BLaER1 (cell line): ENCODE data around the gene OR10K2.
"Not testable (repeated sequence)": the region's sequence is repeated elsewhere in the genome, so short reads cannot be mapped to it uniquely, and the experiment has no call there.

Source experiments
- H3K27ac ChIP-seq: shearing (Covaris generic); formaldehyde crosslinking; 2 replicates; pipeline ENCODE4 v1.8.1; 2022
- H3K27me3 ChIP-seq: shearing (Covaris generic); formaldehyde crosslinking; 2 replicates; pipeline ENCODE4 v1.8.1; 2022
- H3K36me3 ChIP-seq: shearing (Covaris generic); formaldehyde crosslinking; 2 replicates; pipeline ENCODE4 v1.8.1; 2022
- H3K4me1 ChIP-seq: shearing (Covaris generic); formaldehyde crosslinking; 2 replicates; pipeline ENCODE4 v1.8.1; 2022
- H3K4me2 ChIP-seq: shearing (Covaris generic); formaldehyde crosslinking; 2 replicates; pipeline ENCODE4 v1.8.1; 2022
- H3K4me3 ChIP-seq: shearing (Covaris generic); formaldehyde crosslinking; 2 replicates; pipeline ENCODE4 v1.8.1; 2022
- H3K9ac ChIP-seq: shearing (Covaris generic); formaldehyde crosslinking; 2 replicates; pipeline ENCODE4 v1.8.1; 2022
- H3K9me3 ChIP-seq: shearing (Covaris generic); formaldehyde crosslinking; 2 replicates; pipeline ENCODE4 v1.8.1; 2022
- H4K20me1 ChIP-seq: shearing (Covaris generic); formaldehyde crosslinking; 2 replicates; pipeline ENCODE4 v1.8.1; 2022
- Cebpa-rat ChIP-seq: shearing (Covaris generic); IDR thresholded peaks from 2 replicates; pipeline ENCODE4 v1.8.1; 2022

OR10K2 gene

DNA sequence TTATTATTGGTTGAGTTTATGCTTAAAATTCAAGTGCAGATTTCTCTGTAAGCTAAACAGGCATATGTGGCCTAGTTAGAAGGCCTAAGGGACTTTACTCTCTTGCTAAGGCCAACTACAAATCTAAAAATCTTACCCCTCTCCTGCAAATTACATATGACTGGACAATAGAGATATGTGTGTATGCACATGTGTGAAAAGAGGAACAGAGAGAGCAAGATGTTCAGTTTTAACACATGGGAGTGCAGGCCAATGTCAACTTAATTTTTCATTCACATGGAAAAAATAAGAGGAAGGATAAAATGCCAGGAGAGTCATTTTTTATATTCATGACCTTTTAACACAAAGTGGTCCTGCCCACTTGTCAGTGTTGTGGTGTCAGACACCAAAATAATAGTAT, 8.5 kb downstream of the OR10K2 start:
- Histone ChIP-seq H3K4me3 (no peak overlapping the region), H3K4me2 (no peak overlapping the region), H3K27me3 (no peaks in the 10 kb centered on the region), H3K4me1 (no peaks in the 10 kb centered on the region), H3K27ac (no peak overlapping the region), H3K9me3 (no peaks in the 10 kb centered on the region), H3K9ac (no peak overlapping the region), H3K36me3 (no peaks in the 10 kb centered on the region), H4K20me1 (no peaks in the 10 kb centered on the region)
- TF ChIP-seq Cebpa-rat, result no peak

DNA sequence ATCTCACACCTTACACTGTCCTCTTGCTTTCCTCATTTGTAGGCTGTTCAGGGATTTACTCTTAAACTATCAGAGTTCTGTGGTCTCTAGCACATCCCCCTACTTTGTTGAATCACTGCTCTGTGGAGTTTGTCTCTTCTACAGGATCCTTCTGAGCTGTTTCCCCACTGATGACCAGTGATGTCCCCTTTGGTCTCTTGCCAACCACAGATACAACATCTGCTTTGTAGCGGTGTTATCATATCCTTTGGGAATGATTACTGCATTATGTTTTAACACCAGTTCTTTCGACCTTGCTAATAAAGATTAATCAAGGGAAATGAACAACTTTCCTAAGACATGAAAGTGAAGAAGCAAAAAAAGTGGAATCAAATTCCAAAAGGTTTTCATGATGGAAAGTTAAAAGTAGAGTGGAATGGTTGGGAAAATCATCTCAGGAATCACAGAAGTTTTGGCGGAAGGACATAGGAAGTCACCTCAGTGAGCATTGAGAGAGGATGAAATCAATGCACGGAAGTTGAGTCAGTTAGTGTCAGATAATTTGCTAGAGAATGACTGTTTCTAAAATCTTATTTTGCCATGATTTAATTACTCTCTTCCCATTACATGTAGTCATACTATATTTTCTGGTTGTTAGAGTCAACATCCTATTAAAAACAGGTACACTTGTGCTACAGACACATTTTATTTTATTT, 11.2 kb downstream of the OR10K2 start:
- H3K4me1 ChIP-seq, result peaks cover under 1% of the 10 kb centered on the region; the same call in 1 of the 2 replicates
- no peaks in the 10 kb centered on the region for H3K36me3 ChIP-seq
- no peaks in the 10 kb centered on the region for H3K9me3 ChIP-seq
- H4K20me1 ChIP-seq, result no peaks in the 10 kb centered on the region
- no peak overlapping the region for H3K4me2 ChIP-seq
- no peak for TF ChIP-seq Cebpa-rat
- no peak overlapping the region for H3K27ac ChIP-seq
- H3K27me3 ChIP-seq, result no peaks in the 10 kb centered on the region
- H3K4me3 ChIP-seq, result no peak overlapping the region
- no peak overlapping the region for H3K9ac ChIP-seq

DNA sequence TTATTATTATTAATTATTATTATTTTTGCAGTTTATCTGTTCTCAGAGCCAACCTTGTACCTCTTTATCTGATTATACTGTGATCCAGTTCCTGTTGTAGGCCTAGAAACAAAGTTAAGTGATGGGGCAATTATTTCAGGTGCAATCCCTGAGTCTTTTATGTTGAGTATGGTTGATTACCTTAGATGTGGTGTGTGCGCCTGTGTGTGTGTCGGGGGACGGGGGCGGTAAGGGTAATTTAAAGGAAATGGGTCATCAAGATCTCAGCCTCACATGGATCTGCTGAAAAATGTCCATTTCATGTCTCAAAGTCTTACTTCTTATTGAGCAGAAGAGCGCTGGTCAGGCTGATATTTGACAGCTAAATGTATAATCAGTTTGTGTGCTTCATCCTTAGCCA, 18.9 kb downstream of the OR10K2 start:
- Histone ChIP-seq H3K9me3 (no peaks in the 10 kb centered on the region), H3K4me3 (no peak overlapping the region), H3K4me1 (peaks cover 7% of the 10 kb centered on the region), H3K36me3 (no peaks in the 10 kb centered on the region), H3K27me3 (no peaks in the 10 kb centered on the region), H4K20me1 (no peaks in the 10 kb centered on the region), H3K27ac (no peak overlapping the region), H3K9ac (no peak overlapping the region), H3K4me2 (no peak overlapping the region)
- no peak for TF ChIP-seq Cebpa-rat

DNA sequence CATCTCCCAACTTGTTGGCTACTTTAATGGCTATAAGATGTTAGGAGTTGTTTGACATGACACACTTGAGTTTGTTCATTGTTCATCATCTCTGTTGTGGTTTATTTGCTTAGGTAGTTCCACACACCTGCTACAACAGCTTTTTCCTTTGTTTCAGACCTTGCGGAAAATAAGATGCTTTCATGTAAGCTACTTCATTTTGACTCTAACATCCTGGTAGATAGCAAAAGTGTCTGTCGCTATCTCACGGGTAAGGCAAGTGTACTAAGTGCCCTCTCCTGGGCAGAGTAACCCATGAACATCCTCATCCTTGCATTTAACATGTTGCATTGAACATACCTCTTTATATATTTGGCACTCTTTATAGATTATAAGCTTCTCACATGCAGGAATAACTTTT, 25.2 kb downstream of the OR10K2 start:
- H3K4me3 ChIP-seq, result no peak overlapping the region
- H3K27me3 ChIP-seq, result no peaks in the 10 kb centered on the region
- no peaks in the 10 kb centered on the region for H3K4me1 ChIP-seq
- H3K9me3 ChIP-seq, result no peaks in the 10 kb centered on the region
- no peak overlapping the region for H3K27ac ChIP-seq
- no peaks in the 10 kb centered on the region for H4K20me1 ChIP-seq
- no peaks in the 10 kb centered on the region for H3K36me3 ChIP-seq
- H3K9ac ChIP-seq, result no peak overlapping the region
- no peak overlapping the region for H3K4me2 ChIP-seq
- no peak for TF ChIP-seq Cebpa-rat

DNA sequence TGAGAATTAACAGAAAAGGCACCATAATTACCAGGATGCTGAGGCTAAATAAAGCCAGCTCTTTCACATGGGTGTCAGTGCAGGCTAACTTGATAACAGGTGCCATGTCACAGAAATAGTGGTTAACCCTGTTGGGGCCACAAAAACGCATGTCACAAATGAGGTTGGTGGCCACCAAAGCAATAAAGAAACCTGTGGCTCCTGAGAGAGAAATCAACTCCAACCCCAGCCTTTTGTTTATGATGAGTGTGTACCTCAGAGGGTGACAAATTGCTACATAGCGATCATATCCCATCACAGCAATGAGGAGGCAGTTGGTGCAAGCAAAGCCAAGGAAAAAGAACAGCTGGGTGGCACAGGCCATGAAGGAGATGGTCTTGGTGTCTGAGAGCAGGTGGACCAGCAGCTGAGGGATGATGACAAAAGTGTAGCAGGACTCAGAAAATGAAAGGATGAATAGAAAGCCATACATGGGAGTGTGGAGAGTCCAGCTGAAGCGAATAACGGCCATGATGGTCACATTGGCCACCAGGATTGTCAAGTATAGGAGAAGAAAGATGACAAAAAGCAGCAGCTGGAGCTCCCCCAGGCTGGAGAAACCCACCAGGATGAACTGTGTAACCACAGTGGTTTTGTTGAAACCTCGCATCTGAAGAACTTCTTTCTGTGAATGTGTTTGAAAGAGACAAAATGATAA, 27.1 kb downstream of the OR10K2 start, which contains the start of gene OR10T2:
Gene OR10T2 (minus strand): TSS at position 649 of the 697 bp plus-strand sequence. CDS start 0 bp downstream, at position 649.
- Histone ChIP-seq H3K9me3 (no peaks in the 10 kb centered on the region), H3K27ac (no peak within 1 kb of the TSS), H3K4me1 (no peaks in the 10 kb centered on the region), H3K9ac (no peak within 1 kb of the TSS), H3K27me3 (no peaks in the 10 kb centered on the region), H3K4me3 (no peak within 1 kb of the TSS), H4K20me1 (no peaks in the 10 kb centered on the region), H3K36me3 (no peaks in the 10 kb centered on the region), H3K4me2 (no peak within 1 kb of the TSS)
- no peak for TF ChIP-seq Cebpa-rat

DNA sequence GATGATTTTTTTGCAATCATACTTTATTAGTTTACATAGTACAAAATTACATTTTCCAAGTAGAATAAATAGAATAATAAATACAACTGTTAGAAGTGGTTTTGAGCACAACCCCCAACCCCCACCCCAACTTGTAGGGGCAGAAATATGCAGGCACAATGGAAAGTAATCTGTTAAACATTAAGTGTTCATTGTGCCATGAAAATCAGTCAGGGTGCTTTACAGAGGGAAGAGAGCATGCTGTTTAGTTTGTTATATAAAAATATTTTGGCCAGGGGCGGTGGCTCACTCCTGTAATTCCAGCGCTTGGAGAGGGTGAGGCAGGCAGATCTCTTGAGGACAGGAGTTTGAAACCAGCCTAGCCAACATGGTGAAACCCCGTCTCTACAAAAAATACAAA, 29.4 kb downstream of the OR10K2 start:
- H3K4me3 ChIP-seq, result no peak overlapping the region
- H4K20me1 ChIP-seq, result no peaks in the 10 kb centered on the region
- H3K27ac ChIP-seq, result no peak overlapping the region
- no peaks in the 10 kb centered on the region for H3K9me3 ChIP-seq
- TF ChIP-seq Cebpa-rat, result no peak
- H3K36me3 ChIP-seq, result no peaks in the 10 kb centered on the region
- no peaks in the 10 kb centered on the region for H3K4me1 ChIP-seq
- no peaks in the 10 kb centered on the region for H3K27me3 ChIP-seq
- no peak overlapping the region for H3K4me2 ChIP-seq
- no peak overlapping the region for H3K9ac ChIP-seq

DNA sequence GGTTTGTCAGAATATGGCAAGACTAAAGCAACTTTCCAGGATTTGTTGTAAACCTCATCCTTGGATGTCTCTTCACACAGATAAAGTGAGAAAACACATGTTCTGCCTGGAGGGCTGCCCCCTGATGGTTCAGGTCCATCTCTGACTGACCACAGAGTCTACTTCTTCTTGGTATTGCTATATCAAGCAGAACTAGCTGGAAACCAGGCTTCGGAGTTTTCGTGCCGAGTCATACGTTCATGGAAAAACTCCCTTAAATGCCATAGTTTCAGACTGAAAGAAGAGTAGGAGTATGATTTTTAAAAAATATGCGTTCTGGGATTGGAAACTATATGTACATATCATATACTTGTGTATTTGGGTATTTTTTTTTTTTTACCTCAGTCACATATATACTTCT, 32.6 kb downstream of the OR10K2 start:
- Histone ChIP-seq H3K4me2 (no peak overlapping the region), H3K36me3 (no peaks in the 10 kb centered on the region), H3K9ac (no peak overlapping the region), H3K27ac (no peak overlapping the region), H3K4me1 (no peaks in the 10 kb centered on the region), H3K27me3 (no peaks in the 10 kb centered on the region), H3K9me3 (no peaks in the 10 kb centered on the region), H4K20me1 (no peaks in the 10 kb centered on the region), H3K4me3 (no peak overlapping the region)
- no peak for TF ChIP-seq Cebpa-rat

DNA sequence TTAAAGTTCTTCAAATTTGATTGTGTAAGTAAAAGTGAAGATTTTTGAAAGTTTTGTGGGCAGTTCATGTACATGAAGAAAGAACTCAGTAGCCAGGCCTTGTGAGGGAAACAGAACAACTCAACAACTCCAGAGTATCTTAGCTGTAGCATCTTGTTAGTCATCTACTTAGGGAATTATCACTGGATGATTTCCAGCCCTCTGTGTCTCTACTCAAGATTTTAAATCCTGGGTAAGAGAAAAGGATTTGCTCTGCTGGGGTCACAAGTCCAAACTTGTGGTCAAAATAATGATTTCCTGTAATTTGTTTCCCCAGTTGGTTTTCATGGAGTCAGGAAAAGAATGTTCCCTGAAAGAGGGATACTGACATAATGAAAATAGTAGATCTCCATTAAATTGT, 34.9 kb downstream of the OR10K2 start:
- H3K4me1 ChIP-seq, result no peaks in the 10 kb centered on the region
- H3K27me3 ChIP-seq, result no peaks in the 10 kb centered on the region
- H3K4me2 ChIP-seq, result no peak overlapping the region
- H3K27ac ChIP-seq, result no peak overlapping the region
- no peak overlapping the region for H3K9ac ChIP-seq
- TF ChIP-seq Cebpa-rat, result no peak
- H3K4me3 ChIP-seq, result no peak overlapping the region
- H4K20me1 ChIP-seq, result no peaks in the 10 kb centered on the region
- H3K36me3 ChIP-seq, result no peaks in the 10 kb centered on the region
- H3K9me3 ChIP-seq, result no peaks in the 10 kb centered on the region

DNA sequence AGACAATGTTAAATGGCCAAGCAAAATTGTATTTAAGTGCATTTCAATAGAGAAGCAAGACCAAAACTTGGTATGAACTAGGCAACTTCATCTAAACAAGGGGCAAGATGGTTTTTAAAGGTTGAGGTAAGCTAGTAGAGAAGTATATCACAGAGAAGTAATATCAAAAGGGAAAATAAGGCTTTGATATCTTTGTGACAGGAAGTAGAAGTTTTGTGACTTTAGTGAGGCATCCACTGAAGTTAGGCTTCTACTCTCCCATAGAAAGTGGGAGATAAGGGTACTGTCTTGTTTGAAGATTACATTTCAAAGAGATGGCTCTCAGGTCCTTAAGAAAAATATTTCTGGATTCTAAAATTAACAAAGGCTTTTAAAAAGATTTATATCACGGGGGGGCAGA, 35.7 kb downstream of the OR10K2 start:
- H3K36me3 ChIP-seq, result no peaks in the 10 kb centered on the region
- H3K9ac ChIP-seq, result no peak overlapping the region
- no peaks in the 10 kb centered on the region for H4K20me1 ChIP-seq
- H3K27me3 ChIP-seq, result no peaks in the 10 kb centered on the region
- no peak overlapping the region for H3K4me3 ChIP-seq
- no peak for TF ChIP-seq Cebpa-rat
- H3K9me3 ChIP-seq, result no peaks in the 10 kb centered on the region
- no peak overlapping the region for H3K27ac ChIP-seq
- H3K4me2 ChIP-seq, result no peak overlapping the region
- H3K4me1 ChIP-seq, result no peaks in the 10 kb centered on the region

DNA sequence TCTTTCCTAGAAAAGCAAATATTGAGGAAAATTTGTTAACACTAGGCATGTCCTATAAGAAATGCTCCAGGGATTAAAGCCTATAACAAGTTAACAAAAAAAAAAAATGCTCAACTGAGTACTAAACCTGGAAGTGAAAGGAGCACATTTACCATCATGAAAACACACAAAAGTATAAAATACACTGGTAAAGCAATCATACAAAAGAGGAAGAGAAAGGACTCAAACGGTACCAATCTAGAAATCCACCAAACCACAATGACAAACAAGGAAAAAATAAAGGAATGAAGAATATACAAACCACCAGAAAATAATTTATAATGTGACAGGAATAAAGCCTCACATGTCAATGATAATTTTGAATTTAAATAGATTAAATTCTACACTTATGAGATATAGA, 51.2 kb downstream of the OR10K2 start:
- no peak for TF ChIP-seq Cebpa-rat

DNA sequence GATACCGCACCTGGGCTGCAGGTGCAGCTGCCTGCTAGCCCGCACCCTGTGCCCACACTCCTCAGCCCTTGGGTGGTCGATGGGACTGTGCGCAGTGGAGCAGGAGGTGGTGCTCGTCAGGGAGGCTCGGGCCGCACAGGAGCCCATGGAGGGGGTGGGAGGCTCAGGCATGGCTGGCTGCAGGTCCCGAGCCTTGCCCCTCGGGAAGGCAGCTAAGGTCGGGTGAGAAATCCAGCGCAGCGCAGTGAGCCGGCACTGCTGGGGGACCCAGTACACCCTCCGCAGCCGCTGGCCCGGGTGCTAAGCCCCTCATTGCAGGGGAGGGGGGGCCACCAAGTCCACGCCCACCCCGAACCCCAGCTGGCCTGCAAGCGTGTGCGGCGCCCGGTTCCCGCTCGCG, 51.9 kb downstream of the OR10K2 start:
- not testable (repeated sequence) for H3K4me2 ChIP-seq, H3K36me3 ChIP-seq, H3K4me1 ChIP-seq, H3K27me3 ChIP-seq, H3K27ac ChIP-seq, H4K20me1 ChIP-seq, H3K4me3 ChIP-seq, H3K9ac ChIP-seq
- peaks cover 36% of the 10 kb centered on the region for H3K9me3 ChIP-seq

More for the DNA sequence above, 51.2 kb downstream of the OR10K2 start:
- H3K9ac ChIP-seq, result no peak overlapping the region
- peaks cover 36% of the 10 kb centered on the region for H3K9me3 ChIP-seq
- H3K36me3 ChIP-seq, result no peaks in the 10 kb centered on the region
- no peak overlapping the region for H3K4me3 ChIP-seq
- no peak overlapping the region for H3K27ac ChIP-seq
- H3K4me2 ChIP-seq, result no peak overlapping the region
- no peaks in the 10 kb centered on the region for H3K27me3 ChIP-seq
- no peaks in the 10 kb centered on the region for H3K4me1 ChIP-seq
- no peaks in the 10 kb centered on the region for H4K20me1 ChIP-seq
